Neural progenitor cell (in vitro differentiated cells): ENCODE results near the gene NEU4.

Experiments used
- EZH2 ChIP-seq: fragments of 200-600 bp; sonication (generic); IDR thresholded peaks from 2 replicates; pipeline ENCODE4 v1.6.1; 2017; ENCODE audit warnings: antibody characterized with exemption, mild to moderate bottlenecking, moderate library complexity
- EZH2phosphoT487 ChIP-seq: fragments of 200-600 bp; sonication (generic); IDR thresholded peaks from 2 replicates; pipeline ENCODE4 v1.6.1; 2017; ENCODE audit warnings: antibody characterized with exemption

GRCh38 chr2:241816431-241817121 lies 7.6 kb downstream of the NEU4 start:
- no peak for TF ChIP-seq EZH2phosphoT487
- no peak for TF ChIP-seq EZH2
